ENCODE measurements around the gene CCR2. TPM values are rescaled to one million over a fixed set of nuclear protein-coding genes. Genes with fewer than 3 reads are reported as not detected.
"Not testable (repeated sequence)": the region's sequence is repeated elsewhere in the genome, so short reads cannot be mapped to it uniquely, and the experiment has no call there.

CCR2 gene
- polyA plus RNA-seq, 1 experiment: not detected

- Histone ChIP-seq H3K4me3 (ENCODE audit: low read depth, low read length) (no peak overlapping the region), H3K27ac (ENCODE audit: low read depth, low read length) (no peak overlapping the region), H3K27me3 (ENCODE audit: control insufficient read depth, insufficient read depth, low read length) (peaks cover 16% of the 10 kb centered on the region), H3K9me3 (ENCODE audit: control insufficient read depth, insufficient read depth, low read length) (peaks cover 3% of the 10 kb centered on the region; the same call in 1 of the 2 replicates)
- no peak for DNase-seq (ENCODE audit: low read depth, low spot score)
- POLR2A ChIA-PET: no interaction called here
- CTCF ChIA-PET: no interaction called here
- no peak for TF ChIP-seq CTCF (IDR thresholded peaks at IDR 0.05; ENCODE audit: low read depth, low read length)
Observed at GRCh38 chr3:46383211-46383950, 29.5 kb downstream of the CCR2 start.

GRCh38 chr3:46383951-46384330, 30.0 kb downstream of the CCR2 start:
- no peak for TF ChIP-seq CTCF (IDR thresholded peaks at IDR 0.05; ENCODE audit: low read depth, low read length)
- Histone ChIP-seq H3K27ac (ENCODE audit: low read depth, low read length) (no peak overlapping the region), H3K4me3 (ENCODE audit: low read depth, low read length) (no peak overlapping the region), H3K9me3 (ENCODE audit: control insufficient read depth, insufficient read depth, low read length) (peaks cover 3% of the 10 kb centered on the region; the same call in 1 of the 2 replicates), H3K27me3 (ENCODE audit: control insufficient read depth, insufficient read depth, low read length) (peaks cover 18% of the 10 kb centered on the region)
- POLR2A ChIA-PET: no interaction called here
- DNase-seq (ENCODE audit: low read depth, low spot score): no peak
- CTCF ChIA-PET: no interaction called here

- peaks cover 20% of the 10 kb centered on the region for H3K27me3 ChIP-seq (ENCODE audit: control insufficient read depth, insufficient read depth, low read length)
- no peak for TF ChIP-seq CTCF (IDR thresholded peaks at IDR 0.05; ENCODE audit: low read depth, low read length)
- CTCF ChIA-PET: interaction anchor here (0.9 kb wide), 1 partner anchor 9 kb away, joined by 3 read pairs; no protein-coding TSS in a partner anchor
- POLR2A ChIA-PET: no interaction called here
- no peak overlapping the region for H3K27ac ChIP-seq (ENCODE audit: low read depth, low read length)
- DNase-seq (ENCODE audit: low read depth, low spot score): no peak
- H3K9me3 ChIP-seq (ENCODE audit: control insufficient read depth, insufficient read depth, low read length): peaks cover 3% of the 10 kb centered on the region; the same call in 1 of the 2 replicates
- no peak overlapping the region for H3K4me3 ChIP-seq (ENCODE audit: low read depth, low read length)
Observed at GRCh38 chr3:46386205-46386604, 32.3 kb downstream of the CCR2 start.

- peaks cover 18% of the 10 kb centered on the region for H3K27me3 ChIP-seq (ENCODE audit: control insufficient read depth, insufficient read depth, low read length)
- CTCF ChIA-PET; H3K27ac ChIP-seq (ENCODE audit: low read depth, low read length); DNase-seq (ENCODE audit: low read depth, low spot score); H3K9me3 ChIP-seq (ENCODE audit: control insufficient read depth, insufficient read depth, low read length); POLR2A ChIA-PET; H3K4me3 ChIP-seq (ENCODE audit: low read depth, low read length): not testable (repeated sequence)
Observed at GRCh38 chr3:46388847-46389246, 34.9 kb downstream of the CCR2 start.

- DNase-seq (ENCODE audit: low read depth, low spot score): no peak
- Histone ChIP-seq H3K4me3 (ENCODE audit: low read depth, low read length) (no peak overlapping the region), H3K27me3 (ENCODE audit: control insufficient read depth, insufficient read depth, low read length) (peaks cover 14% of the 10 kb centered on the region), H3K27ac (ENCODE audit: low read depth, low read length) (no peak overlapping the region), H3K9me3 (ENCODE audit: control insufficient read depth, insufficient read depth, low read length) (peaks cover 3% of the 10 kb centered on the region; the same call in 1 of the 2 replicates)
- ChIA-PET CTCF (no interaction called here), POLR2A (no interaction called here)
- no peak for TF ChIP-seq CTCF (IDR thresholded peaks at IDR 0.05; ENCODE audit: low read depth, low read length)
Observed at GRCh38 chr3:46389306-46389705, 35.4 kb downstream of the CCR2 start.

- H3K27me3 ChIP-seq (ENCODE audit: control insufficient read depth, insufficient read depth, low read length); H3K27ac ChIP-seq (ENCODE audit: low read depth, low read length); DNase-seq (ENCODE audit: low read depth, low spot score); POLR2A ChIA-PET; CTCF ChIA-PET; H3K9me3 ChIP-seq (ENCODE audit: control insufficient read depth, insufficient read depth, low read length); H3K4me3 ChIP-seq (ENCODE audit: low read depth, low read length): not testable (repeated sequence)
Observed at GRCh38 chr3:46391526-46391925, 37.6 kb downstream of the CCR2 start.

All from AG04450 (cell line).